Smooth muscle cell of the coronary artery (primary cell): Measurements from ENCODE around the gene PPP1R14D. TPM values are rescaled to one million over a fixed set of nuclear protein-coding genes. Genes with fewer than 3 reads are reported as not detected.

Source experiments
- total RNA-seq: library from RNA; depleted of rRNA; stranded (reverse); fragments of >200 nt; gene quantifications from 2 replicates; pipeline ENCODE4 v1.2.3, GENCODE V29; 2014; ENCODE audit warnings: low replicate concordance

The PPP1R14D gene
- total RNA-seq = not detected in 2 replicates

DNA sequence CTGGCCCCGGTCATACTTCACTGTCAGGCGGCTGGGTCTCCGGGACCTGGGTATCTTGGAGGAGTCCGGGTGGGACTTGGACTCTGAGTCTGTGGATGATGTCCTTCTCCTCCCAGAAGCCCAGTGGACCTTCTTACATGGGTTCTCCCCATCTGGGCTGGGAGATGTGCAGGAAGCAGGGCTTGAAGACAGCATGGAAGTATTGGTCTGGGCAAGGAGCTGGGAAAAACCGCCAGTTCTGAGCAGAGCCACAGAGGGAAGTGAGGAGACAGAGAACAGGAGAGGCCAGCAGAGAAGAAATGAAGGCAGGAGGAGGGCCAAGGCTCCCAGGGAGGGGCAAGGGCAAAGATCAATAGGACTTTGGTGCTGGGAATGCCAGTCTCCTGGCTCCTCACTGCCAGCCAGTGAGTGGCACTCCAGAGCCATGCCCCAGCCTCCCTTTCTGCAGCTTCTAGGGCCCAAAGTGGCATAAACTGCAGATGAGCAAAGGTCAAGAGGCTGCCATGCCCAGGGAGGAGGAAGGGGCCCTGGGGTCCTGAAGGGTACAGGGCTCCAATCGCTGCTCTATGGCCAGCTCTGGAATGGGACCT, at the start of gene PPP1R14D:
Gene PPP1R14D (minus strand): TSS at position 262 of the 590 bp plus-strand sequence. CDS start 67 bp downstream, at position 195.

DNA sequence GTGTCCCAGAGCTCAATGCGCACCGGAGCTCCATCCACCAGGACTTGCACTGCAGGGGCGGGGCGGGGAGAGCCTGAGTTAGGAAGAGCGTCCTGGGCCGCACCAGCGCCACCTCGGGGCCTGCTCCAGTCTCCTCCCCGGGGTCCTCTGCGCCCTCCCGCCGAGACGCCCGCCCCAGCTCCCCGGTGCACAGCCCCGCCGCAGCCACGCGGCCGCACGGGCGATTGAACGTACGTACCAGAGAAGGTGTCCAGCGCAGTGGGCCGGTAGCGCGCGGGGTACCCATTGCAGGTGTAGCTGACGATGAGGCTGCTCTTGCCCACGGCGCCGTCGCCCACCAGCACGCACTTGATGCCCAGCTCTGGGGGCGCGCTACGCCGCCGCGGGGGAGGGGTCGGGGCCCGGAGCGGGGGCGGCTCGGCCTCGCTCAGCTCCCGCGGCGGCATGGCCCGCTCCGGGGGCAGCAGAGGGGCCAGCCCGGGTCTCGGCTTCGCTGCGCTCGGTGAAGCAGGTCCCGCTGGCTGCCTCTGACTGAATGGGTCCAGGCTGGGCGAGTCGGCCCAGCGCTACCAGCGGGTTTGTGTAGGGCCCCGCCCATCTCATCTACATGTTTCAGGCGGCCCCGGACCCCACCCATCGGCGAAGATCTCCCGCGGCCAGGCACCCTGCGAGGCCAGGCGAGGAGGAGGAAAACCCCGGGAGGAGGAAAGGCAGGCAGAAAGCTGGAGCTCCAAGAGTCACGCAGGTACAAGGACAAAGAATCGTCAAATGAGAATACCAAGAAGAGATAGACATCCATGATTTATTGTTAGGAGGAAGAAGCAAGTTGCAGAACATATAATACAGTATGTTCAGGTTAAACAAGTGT, 45.4 kb upstream of the PPP1R14D start, which contains the start of gene RHOV:
Gene RHOV (minus strand): TSS at position 541 of the 868 bp plus-strand sequence. CDS start 95 bp downstream, at position 446.

DNA sequence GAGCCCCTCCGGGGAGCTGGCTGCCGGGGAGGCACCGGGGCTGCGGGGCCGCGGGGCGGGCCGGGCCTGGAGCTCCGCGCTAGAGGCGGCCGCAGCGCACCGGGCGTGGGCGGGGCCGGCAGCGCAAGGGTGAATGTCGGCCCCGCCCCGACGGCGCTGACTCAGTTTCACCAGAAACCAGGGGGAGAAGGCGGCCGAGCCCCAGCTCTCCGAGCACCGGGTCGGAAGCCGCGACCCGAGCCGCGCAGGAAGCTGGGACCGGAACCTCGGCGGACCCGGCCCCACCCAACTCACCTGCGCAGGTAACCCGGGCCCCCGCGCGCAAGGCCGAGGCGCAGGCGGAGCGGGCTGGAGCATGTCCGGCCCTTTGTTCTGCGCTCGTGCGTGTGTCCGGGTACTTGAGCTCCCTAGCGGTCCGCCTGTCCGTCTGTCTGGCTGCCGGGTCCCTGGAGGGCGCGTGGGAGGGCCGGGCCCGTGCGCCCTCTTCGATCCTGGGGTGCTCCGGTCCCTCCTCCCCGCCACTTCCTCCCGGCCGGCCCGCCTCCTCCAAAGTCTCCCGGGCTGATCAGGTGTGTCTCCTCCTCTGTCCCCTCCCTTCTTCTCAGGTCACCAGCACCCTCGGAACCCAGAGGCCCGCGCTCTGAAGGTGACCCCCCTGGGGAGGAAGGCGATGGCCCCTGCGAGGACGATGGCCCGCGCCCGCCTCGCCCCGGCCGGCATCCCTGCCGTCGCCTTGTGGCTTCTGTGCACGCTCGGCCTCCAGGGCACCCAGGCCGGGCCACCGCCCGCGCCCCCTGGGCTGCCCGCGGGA, 15.6 kb upstream of the PPP1R14D start, which contains the start of gene SPINT1:
Gene SPINT1 (plus strand): TSS at position 164 of the 811 bp plus-strand sequence. CDS start 507 bp downstream, at position 671.

DNA sequence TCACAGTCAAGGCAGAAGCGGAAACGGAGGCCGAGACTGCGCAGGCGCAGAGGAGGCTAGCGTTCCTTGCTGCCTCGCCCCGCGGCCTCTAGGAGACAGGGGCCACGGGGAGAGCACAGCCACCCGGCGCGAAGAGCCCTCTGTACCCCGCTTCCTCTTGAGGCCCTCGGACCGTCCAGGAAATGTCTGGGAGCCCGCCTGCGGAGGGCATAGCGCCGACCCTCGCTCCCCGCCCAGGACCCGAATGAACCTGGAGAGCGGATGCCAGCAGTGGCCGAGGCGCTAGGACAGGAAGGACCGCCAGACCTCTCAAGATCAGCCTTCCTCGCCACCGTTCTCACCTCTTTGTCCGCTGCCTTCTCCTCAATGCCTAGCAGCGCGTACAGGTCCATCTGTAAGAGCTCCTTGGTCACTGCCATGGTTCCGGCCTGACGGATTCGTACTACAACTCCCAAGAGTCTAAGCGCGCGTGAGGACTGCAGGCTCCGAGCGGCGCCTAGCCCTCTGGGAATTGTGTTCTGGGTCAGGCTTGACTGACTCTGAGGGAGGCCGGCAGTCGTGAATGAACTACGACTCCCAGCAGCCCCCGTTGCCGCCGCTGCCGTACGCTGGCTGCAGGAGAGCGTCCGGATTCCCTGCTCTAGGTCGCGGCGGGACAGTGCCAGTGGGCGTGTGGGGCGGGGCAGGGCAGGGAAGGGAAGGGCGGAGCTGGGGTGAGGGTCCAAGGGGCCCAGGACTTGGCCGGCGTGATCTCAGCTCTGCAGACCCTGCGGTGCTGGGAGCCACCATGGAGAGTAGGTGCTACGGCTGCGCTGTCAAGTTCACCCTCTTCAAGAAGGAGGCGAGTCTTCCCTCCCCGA, 21.2 kb downstream of the PPP1R14D start, which contains the start of the genes DNAJC17 and ZFYVE19:
Gene DNAJC17 (minus strand): TSS at position 446 of the 860 bp plus-strand sequence. CDS start 27 bp downstream, at position 419.
Gene ZFYVE19 (plus strand): TSS at position 62 of the 860 bp plus-strand sequence. CDS start 501 bp downstream, at position 563.

GRCh38 chr15:40769274-40770146, 59.0 kb downstream of the PPP1R14D start, which contains the start of gene C15orf62:
TSS of gene C15orf62 (plus strand) at chr15:40769980. CDS start at chr15:40770496, 516 bp downstream.

Other genes with a start within 250 kb of the PPP1R14D start
- 0.12 and 3.8 TPM in 2 replicates for gene KNL1, start 234.5 kb downstream of the PPP1R14D start, total RNA-seq
- gene RAD51, start 133.5 kb downstream of the PPP1R14D start, total RNA-seq = 0.70 and 3.2 TPM in 2 replicates
- 16.7 and 20.5 TPM in 2 replicates for gene RMDN3, start 73.5 kb downstream of the PPP1R14D start, total RNA-seq
- gene GCHFR, start 64.6 kb downstream of the PPP1R14D start, total RNA-seq = 1.5 and 2.5 TPM in 2 replicates
- gene C15orf62, start 58.7 kb downstream of the PPP1R14D start, total RNA-seq = under 0.01 TPM in 1 of 2 replicates, not detected in the other
- gene ZFYVE19, start 21.6 kb downstream of the PPP1R14D start, total RNA-seq = 13.2 and 13.9 TPM in 2 replicates
- 15.6 and 30.9 TPM in 2 replicates for gene DNAJC17, start 21.2 kb downstream of the PPP1R14D start, total RNA-seq
- 0.23 TPM in 1 of 2 replicates, not detected in the other for gene SPINT1, start 15.3 kb upstream of the PPP1R14D start, total RNA-seq
- under 0.01 TPM in 1 of 2 replicates, not detected in the other for gene RHOV, start 45.5 kb upstream of the PPP1R14D start, total RNA-seq
- 36.3 and 54.9 TPM in 2 replicates for gene VPS18, start 65.7 kb upstream of the PPP1R14D start, total RNA-seq
- under 0.01 and 1.6 TPM in 2 replicates for gene DLL4, start 100.6 kb upstream of the PPP1R14D start, total RNA-seq
- gene CHAC1, start 124.8 kb upstream of the PPP1R14D start, total RNA-seq = 5.7 and 31.8 TPM in 2 replicates